D721Med (cell line): Measurements from ENCODE around the gene ABCD1.

Experiments used
- DNase-seq: peaks from one replicate; pipeline ENCODE4 v3.0.0; 2011; ENCODE audit warnings: low spot score; ENCODE audit not compliant: insufficient read length
- FAIRE-seq: peaks from 2 replicates; lab custom pipeline; 2011; peaks lifted over from hg19 to GRCh38; lab: Jason Lieb, UNC
- CTCF ChIP-seq: IDR thresholded peaks from 2 replicates; pipeline ENCODE4 v1.5.1; 2012; ENCODE audit warnings: mild to moderate bottlenecking, control low read depth; ENCODE audit not compliant: insufficient read depth; ENCODE audit errors: missing control alignments

ABCD1 gene

GRCh38 chrX:153783378-153784013 lies 58.8 kb downstream of the ABCD1 start:
- no peak for FAIRE-seq
- no peak for DNase-seq
- no peak for TF ChIP-seq CTCF

GRCh38 chrX:153784325-153784967 lies 59.8 kb downstream of the ABCD1 start:
- DNase-seq (no peak), FAIRE-seq (no peak)
- no peak for TF ChIP-seq CTCF

GRCh38 chrX:153786669-153787068 lies 62.0 kb downstream of the ABCD1 start:
- DNase-seq (no peak), FAIRE-seq (no peak)

GRCh38 chrX:153789654-153790053 lies 65.0 kb downstream of the ABCD1 start:
- DNase-seq (no peak), FAIRE-seq (no peak)
- no peak for TF ChIP-seq CTCF

More at GRCh38 chrX:153786669-153787068, 62.0 kb downstream of the ABCD1 start:
- no peak for TF ChIP-seq CTCF

GRCh38 chrX:153791104-153791852 lies 66.6 kb downstream of the ABCD1 start:
- no peak for TF ChIP-seq CTCF
- FAIRE-seq (no peak), DNase-seq (no peak)

- FAIRE-seq = no peak
- TF ChIP-seq CTCF = no peak
Observed at GRCh38 chrX:153792368-153792767, 67.7 kb downstream of the ABCD1 start.

More at GRCh38 chrX:153792368-153792767, 67.7 kb downstream of the ABCD1 start:
- DNase-seq = no peak
